ENCODE results near the gene FHOD3.

FHOD3 gene

GRCh38 chr18:36467614-36468013 lies 170.1 kb downstream of the FHOD3 start:
- TF ChIP-seq EGR1 (IDR thresholded peaks at IDR 0.05) (no peak), YY1 (IDR thresholded peaks at IDR 0.05; ENCODE audit: low read depth) (no peak), TAF1 (IDR thresholded peaks at IDR 0.05; ENCODE audit: low read depth) (no peak)

DNA sequence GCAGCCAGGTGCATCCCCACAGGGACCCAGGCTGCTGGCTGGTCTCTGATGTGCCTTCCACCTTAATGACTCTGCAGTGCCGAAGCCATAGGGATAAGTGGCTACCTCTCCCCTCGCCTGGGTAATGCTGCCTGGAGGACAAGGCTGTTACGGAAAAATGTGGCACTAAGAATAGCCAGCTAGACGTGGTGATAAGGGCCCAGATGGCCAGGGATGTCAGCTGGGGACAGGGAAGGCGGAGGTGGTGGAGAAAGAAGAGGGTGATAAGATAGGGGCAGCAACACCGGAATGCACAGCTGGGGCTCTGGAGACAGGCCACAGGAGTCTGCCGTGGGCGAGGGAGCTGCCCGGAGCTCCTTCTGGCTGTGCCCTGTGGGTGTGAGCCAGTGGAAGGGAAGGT lies 170.6 kb downstream of the FHOD3 start:
- TF ChIP-seq TAF1 (IDR thresholded peaks at IDR 0.05; ENCODE audit: low read depth) (no peak), CREB1 (IDR thresholded peaks at IDR 0.05; ENCODE audit: low read depth) (no peak), EP300 (IDR thresholded peaks at IDR 0.05; ENCODE audit: borderline replicate concordance) (no peak)
- TF ChIP-seq, protein P1, sequence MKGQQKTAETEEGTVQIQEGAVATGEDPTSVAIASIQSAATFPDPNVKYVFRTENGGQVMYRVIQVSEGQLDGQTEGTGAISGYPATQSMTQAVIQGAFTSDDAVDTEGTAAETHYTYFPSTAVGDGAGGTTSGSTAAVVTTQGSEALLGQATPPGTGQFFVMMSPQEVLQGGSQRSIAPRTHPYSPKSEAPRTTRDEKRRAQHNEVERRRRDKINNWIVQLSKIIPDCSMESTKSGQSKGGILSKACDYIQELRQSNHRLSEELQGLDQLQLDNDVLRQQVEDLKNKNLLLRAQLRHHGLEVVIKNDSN (IDR thresholded peaks at IDR 0.05) = no peak

- TF ChIP-seq CEBPB (IDR thresholded peaks at IDR 0.05) = no peak
- TF ChIP-seq CREB1 (IDR thresholded peaks at IDR 0.05; ENCODE audit: low read depth) = no peak
- TF ChIP-seq TAF1 (IDR thresholded peaks at IDR 0.05; ENCODE audit: low read depth) = no peak
- no peak for TF ChIP-seq RAD21 (IDR thresholded peaks at IDR 0.05; ENCODE audit: low read depth)
- no peak for TF ChIP-seq REST (IDR thresholded peaks at IDR 0.05; ENCODE audit: low read depth)
- TF ChIP-seq TCF12 (IDR thresholded peaks at IDR 0.05; ENCODE audit: low read depth) = no peak
- no peak for TF ChIP-seq TEAD4 (IDR thresholded peaks at IDR 0.05)
- TF ChIP-seq YY1 (IDR thresholded peaks at IDR 0.05; ENCODE audit: low read depth) = no peak
- no peak for TF ChIP-seq EGR1 (IDR thresholded peaks at IDR 0.05)
- TF ChIP-seq EP300 (IDR thresholded peaks at IDR 0.05; ENCODE audit: borderline replicate concordance) = no peak
- no peak for TF ChIP-seq MAX (IDR thresholded peaks at IDR 0.05)
- no peak for TF ChIP-seq FOXM1 (IDR thresholded peaks at IDR 0.05; ENCODE audit: borderline replicate concordance, low read depth)
- no peak for TF ChIP-seq NFIC (IDR thresholded peaks at IDR 0.05)
- TF ChIP-seq, protein P1 (IDR thresholded peaks at IDR 0.05) = no peak
- TF ChIP-seq ZBTB7A (IDR thresholded peaks at IDR 0.05; ENCODE audit: low read depth) = no peak
Measured at GRCh38 chr18:36469461-36469860, 171.9 kb downstream of the FHOD3 start.

GRCh38 chr18:36470896-36471295 lies 173.4 kb downstream of the FHOD3 start:
- TF ChIP-seq TEAD4 (IDR thresholded peaks at IDR 0.05) (no peak), ZBTB7A (IDR thresholded peaks at IDR 0.05; ENCODE audit: low read depth) (no peak), MAX (IDR thresholded peaks at IDR 0.05) (no peak), TCF12 (IDR thresholded peaks at IDR 0.05; ENCODE audit: low read depth) (no peak), RAD21 (IDR thresholded peaks at IDR 0.05; ENCODE audit: low read depth) (no peak), REST (IDR thresholded peaks at IDR 0.05; ENCODE audit: low read depth) (no peak), TAF1 (IDR thresholded peaks at IDR 0.05; ENCODE audit: low read depth) (no peak), FOXM1 (IDR thresholded peaks at IDR 0.05; ENCODE audit: borderline replicate concordance, low read depth) (no peak), CEBPB (IDR thresholded peaks at IDR 0.05) (no peak), NFIC (IDR thresholded peaks at IDR 0.05) (no peak), EP300 (IDR thresholded peaks at IDR 0.05; ENCODE audit: borderline replicate concordance) (no peak), EGR1 (IDR thresholded peaks at IDR 0.05) (no peak), YY1 (IDR thresholded peaks at IDR 0.05; ENCODE audit: low read depth) (no peak), CREB1 (IDR thresholded peaks at IDR 0.05; ENCODE audit: low read depth) (no peak)
- TF ChIP-seq, protein P1 (IDR thresholded peaks at IDR 0.05) = no peak

DNA sequence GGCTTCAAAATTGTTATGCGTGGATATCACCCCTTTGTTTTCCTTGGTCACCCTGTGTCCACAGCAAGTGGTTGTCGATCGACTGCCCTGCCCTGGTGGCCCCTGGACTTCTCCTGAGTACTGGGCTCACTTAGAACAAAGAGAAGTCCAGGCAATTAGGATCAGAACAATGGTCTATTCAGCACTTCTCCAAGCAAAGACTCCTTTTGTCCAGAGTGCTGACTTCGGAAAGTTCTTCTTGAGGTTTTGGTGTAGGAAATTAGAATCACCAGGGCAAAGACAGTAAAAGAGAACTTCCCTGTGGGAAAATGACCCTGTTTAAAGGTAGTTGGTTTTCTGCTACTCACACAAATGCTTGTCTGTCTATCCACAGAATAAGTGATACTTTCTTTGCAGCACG lies 173.9 kb downstream of the FHOD3 start:
- TF ChIP-seq CREB1 (IDR thresholded peaks at IDR 0.05; ENCODE audit: low read depth) = no peak
- no peak for TF ChIP-seq CEBPB (IDR thresholded peaks at IDR 0.05)

DNA sequence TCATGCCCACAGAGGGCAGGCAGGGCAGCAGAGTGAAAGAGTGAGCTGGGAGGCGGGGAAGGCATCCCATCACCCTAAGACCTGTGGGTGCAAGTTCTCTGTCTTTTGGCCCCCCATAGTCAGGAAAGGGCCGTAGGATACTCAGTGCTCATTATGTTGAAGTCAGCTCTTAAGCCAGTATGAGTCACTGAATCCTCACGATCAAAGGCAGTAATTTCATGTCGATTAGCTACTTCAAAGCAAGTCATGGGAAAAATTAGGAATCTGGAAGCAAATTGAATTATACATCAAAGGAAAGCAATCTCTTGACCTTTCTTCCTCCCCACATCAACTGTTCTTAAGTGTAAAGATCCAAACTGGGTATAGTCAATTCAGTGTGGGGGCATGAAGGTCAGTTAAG lies 178.9 kb downstream of the FHOD3 start:
- TF ChIP-seq TAF1 (IDR thresholded peaks at IDR 0.05; ENCODE audit: low read depth) (no peak), ZBTB7A (IDR thresholded peaks at IDR 0.05; ENCODE audit: low read depth) (no peak), YY1 (IDR thresholded peaks at IDR 0.05; ENCODE audit: low read depth) (no peak), MAX (IDR thresholded peaks at IDR 0.05) (no peak), EGR1 (IDR thresholded peaks at IDR 0.05) (no peak), CREB1 (IDR thresholded peaks at IDR 0.05; ENCODE audit: low read depth) (no peak), TEAD4 (IDR thresholded peaks at IDR 0.05) (no peak), EP300 (IDR thresholded peaks at IDR 0.05; ENCODE audit: borderline replicate concordance) (no peak)
- TF ChIP-seq, protein P1 (IDR thresholded peaks at IDR 0.05) = no peak

Measured in Ishikawa (cell line).